ENCODE data around the gene SHISA3. TPM values are rescaled to one million over a fixed set of nuclear protein-coding genes. Genes with fewer than 3 reads are reported as not detected.

SHISA3 gene
- total RNA-seq, 1 experiment from 2014 or later = not detected

GRCh38 chr4:42391355-42391664 lies 6.0 kb upstream of the SHISA3 start:
- CTCF ChIA-PET = interaction anchor here (0.7 to 0.9 kb wide), 2 partner anchors 22 to 25 kb away, joined by 3 read pairs; no protein-coding TSS in a partner anchor
- peak; percentile 25 for DNase-seq
- H3K27ac Mint-ChIP-seq (ENCODE audit: unreplicated experiment) = no peak overlapping the region
- no peak overlapping the region for H3K4me3 Mint-ChIP-seq (ENCODE audit: low read depth, unreplicated experiment)
- intact Hi-C loops (cut with micrococcal nuclease; ENCODE audit: unreplicated experiment) = no loop called here
- no peaks in the 10 kb centered on the region for H3K9me3 Mint-ChIP-seq (ENCODE audit: low read depth, unreplicated experiment)
- BruUV-seq (replicated peaks) = no TSS peak
- no peak for TF ChIP-seq CTCF (IDR thresholded peaks at IDR 0.05; ENCODE audit: unreplicated experiment)
- H3K27me3 Mint-ChIP-seq (ENCODE audit: unreplicated experiment) = peaks cover 16% of the 10 kb centered on the region
- no peaks in the 10 kb centered on the region for H3K4me1 Mint-ChIP-seq (ENCODE audit: low read depth, unreplicated experiment)
- H3K36me3 Mint-ChIP-seq (ENCODE audit: insufficient read depth, unreplicated experiment) = no peaks in the 10 kb centered on the region

- Mint-ChIP-seq H3K36me3 (ENCODE audit: insufficient read depth, unreplicated experiment) (no peaks in the 10 kb centered on the region), H3K9me3 (ENCODE audit: low read depth, unreplicated experiment) (no peaks in the 10 kb centered on the region), H3K27me3 (ENCODE audit: unreplicated experiment) (peaks cover 23% of the 10 kb centered on the region), H3K27ac (ENCODE audit: unreplicated experiment) (no peak overlapping the region), H3K4me1 (ENCODE audit: low read depth, unreplicated experiment) (no peaks in the 10 kb centered on the region), H3K4me3 (ENCODE audit: low read depth, unreplicated experiment) (no peak overlapping the region)
- DNase-seq = no peak
- intact Hi-C loops (cut with micrococcal nuclease; ENCODE audit: unreplicated experiment) = no loop called here
- CTCF ChIA-PET = interaction anchor here (0.9 kb wide), 1 partner anchor 25 kb away, joined by 3 read pairs; no protein-coding TSS in a partner anchor
- TF ChIP-seq CTCF (IDR thresholded peaks at IDR 0.05; ENCODE audit: unreplicated experiment) = no peak
- BruUV-seq (replicated peaks) = no TSS peak
Observed at GRCh38 chr4:42391981-42392380, 5.3 kb upstream of the SHISA3 start.

GRCh38 chr4:42392436-42392835 lies 4.9 kb upstream of the SHISA3 start:
- TF ChIP-seq CTCF (IDR thresholded peaks at IDR 0.05; ENCODE audit: unreplicated experiment) = no peak
- CTCF ChIA-PET = no interaction called here
- BruUV-seq (replicated peaks) = no TSS peak
- H3K36me3 Mint-ChIP-seq (ENCODE audit: insufficient read depth, unreplicated experiment) = no peaks in the 10 kb centered on the region
- H3K27ac Mint-ChIP-seq (ENCODE audit: unreplicated experiment) = no peak overlapping the region
- peaks cover 26% of the 10 kb centered on the region for H3K27me3 Mint-ChIP-seq (ENCODE audit: unreplicated experiment)
- no peak overlapping the region for H3K4me3 Mint-ChIP-seq (ENCODE audit: low read depth, unreplicated experiment)
- DNase-seq = no peak
- H3K4me1 Mint-ChIP-seq (ENCODE audit: low read depth, unreplicated experiment) = no peaks in the 10 kb centered on the region
- H3K9me3 Mint-ChIP-seq (ENCODE audit: low read depth, unreplicated experiment) = no peaks in the 10 kb centered on the region
- intact Hi-C loops (cut with micrococcal nuclease; ENCODE audit: unreplicated experiment) = no loop called here

- CTCF ChIA-PET = no interaction called here
- Mint-ChIP-seq H3K27me3 (ENCODE audit: unreplicated experiment) (peaks cover 52% of the 10 kb centered on the region), H3K9me3 (ENCODE audit: low read depth, unreplicated experiment) (no peaks in the 10 kb centered on the region), H3K27ac (ENCODE audit: unreplicated experiment) (no peak overlapping the region), H3K4me1 (ENCODE audit: low read depth, unreplicated experiment) (no peaks in the 10 kb centered on the region), H3K4me3 (ENCODE audit: low read depth, unreplicated experiment) (no peak overlapping the region), H3K36me3 (ENCODE audit: insufficient read depth, unreplicated experiment) (no peaks in the 10 kb centered on the region)
- no peak for DNase-seq
- BruUV-seq (replicated peaks) = no TSS peak
- TF ChIP-seq CTCF (IDR thresholded peaks at IDR 0.05; ENCODE audit: unreplicated experiment) = no peak
- intact Hi-C loops (cut with micrococcal nuclease; ENCODE audit: unreplicated experiment) = no loop called here
Observed at GRCh38 chr4:42395595-42395994, 1.7 kb upstream of the SHISA3 start.

- H3K4me1 Mint-ChIP-seq (ENCODE audit: low read depth, unreplicated experiment) = no peaks in the 10 kb centered on the region
- TF ChIP-seq CTCF (IDR thresholded peaks at IDR 0.05; ENCODE audit: unreplicated experiment) = no peak
- BruUV-seq (replicated peaks) = no TSS peak
- H3K27ac Mint-ChIP-seq (ENCODE audit: unreplicated experiment) = no peak overlapping the region
- H3K36me3 Mint-ChIP-seq (ENCODE audit: insufficient read depth, unreplicated experiment) = no peaks in the 10 kb centered on the region
- H3K27me3 Mint-ChIP-seq (ENCODE audit: unreplicated experiment) = peaks cover 60% of the 10 kb centered on the region
- CTCF ChIA-PET = no interaction called here
- H3K4me3 Mint-ChIP-seq (ENCODE audit: low read depth, unreplicated experiment) = no peak overlapping the region
- no peak for DNase-seq
- intact Hi-C loops (cut with micrococcal nuclease; ENCODE audit: unreplicated experiment) = no loop called here
- no peaks in the 10 kb centered on the region for H3K9me3 Mint-ChIP-seq (ENCODE audit: low read depth, unreplicated experiment)
Observed at GRCh38 chr4:42396361-42396751, 932 bp upstream of the SHISA3 start.

Data from Calu3 (cell line).